ENCODE data around the gene ABCC1.

ABCC1 gene

DNA sequence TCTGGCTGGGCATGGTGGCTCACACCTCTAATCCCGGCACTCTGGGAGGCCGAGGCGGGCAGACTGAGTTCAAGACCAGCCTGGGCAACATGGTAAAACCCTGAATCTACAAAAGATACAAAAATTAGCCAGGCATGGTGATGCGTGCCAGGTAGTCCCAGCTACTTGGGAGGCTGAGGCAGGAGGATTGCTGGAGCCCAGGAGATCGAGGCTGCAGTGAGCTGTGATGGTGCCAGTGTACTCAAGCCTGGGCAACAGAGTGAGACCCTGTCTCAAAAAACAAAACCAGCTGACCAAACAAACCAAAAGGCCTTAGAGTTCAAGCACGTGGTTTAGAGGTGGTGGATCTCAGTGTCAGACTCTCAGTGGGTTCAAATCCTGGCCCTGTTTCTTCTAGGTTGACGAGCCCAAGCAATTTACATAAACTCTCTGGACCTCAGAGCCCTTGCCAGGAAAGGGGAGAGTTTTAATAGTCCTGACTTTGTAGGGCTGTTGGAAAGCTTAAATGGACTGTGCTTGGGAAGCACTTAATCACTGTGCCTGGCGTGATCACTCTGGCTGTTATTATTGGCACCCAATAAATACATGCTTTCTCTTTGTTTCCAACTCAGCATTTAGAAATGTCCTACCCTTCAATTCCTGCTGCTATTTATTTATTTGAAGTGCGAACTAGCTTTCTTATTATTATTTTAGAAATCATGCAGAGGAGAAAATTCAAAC, 44.7 kb downstream of the ABCC1 start:
- no peak for DNase-seq (ENCODE audit: low read depth)

DNA sequence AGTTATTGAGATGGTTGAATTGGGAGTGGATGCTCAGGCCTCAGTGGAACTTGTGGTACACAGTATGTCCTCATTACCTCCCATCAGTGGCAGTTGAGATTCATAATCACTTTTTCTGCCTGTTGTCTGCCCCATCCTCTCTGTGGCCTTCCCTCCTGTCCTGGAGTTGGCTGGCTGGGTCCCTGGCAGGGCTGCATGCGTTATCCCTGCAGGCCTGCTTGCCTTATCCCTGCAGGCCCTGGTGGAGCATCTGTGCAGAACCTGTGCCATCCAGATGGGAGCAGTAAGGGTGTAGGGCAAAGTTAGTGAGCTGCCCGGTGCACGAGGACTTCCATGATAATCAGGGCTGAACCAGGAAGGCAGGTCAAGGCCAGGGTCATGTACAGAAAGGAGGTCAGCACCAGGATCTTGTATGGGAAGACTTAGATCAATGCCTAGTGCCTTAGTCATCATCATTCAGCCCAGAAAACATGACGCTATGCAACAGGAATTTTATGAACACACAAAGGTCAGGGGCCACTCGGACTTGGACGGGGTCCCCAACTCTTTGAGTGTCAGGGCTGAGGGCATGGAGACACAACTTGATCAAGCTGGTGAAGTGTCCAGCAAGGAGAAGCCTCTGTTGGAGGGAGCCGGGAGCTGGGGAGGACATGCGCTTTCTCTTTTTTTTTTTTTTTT, 47.2 kb downstream of the ABCC1 start:
- no peak for DNase-seq (ENCODE audit: low read depth)

DNA sequence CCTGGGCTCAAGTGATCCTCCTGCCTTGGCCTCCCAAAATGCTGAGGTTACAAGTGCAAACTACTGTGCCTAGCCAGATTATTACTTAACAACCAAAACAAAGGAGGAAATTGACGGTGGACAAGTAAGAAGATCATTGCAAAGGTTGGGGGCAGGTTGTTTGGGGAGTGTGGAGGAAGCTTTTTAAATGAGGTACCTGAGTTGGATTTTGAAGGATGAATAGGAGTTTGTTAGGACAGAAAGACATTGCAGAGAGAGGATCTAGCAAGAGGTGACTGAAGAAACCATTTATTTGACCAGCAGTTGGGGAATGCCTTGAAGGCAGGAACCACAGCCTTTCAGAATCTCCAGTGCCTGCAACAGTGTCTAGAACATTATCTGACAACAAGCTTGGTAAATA, 51.3 kb downstream of the ABCC1 start:
- DNase-seq (ENCODE audit: low read depth) = no peak

DNA sequence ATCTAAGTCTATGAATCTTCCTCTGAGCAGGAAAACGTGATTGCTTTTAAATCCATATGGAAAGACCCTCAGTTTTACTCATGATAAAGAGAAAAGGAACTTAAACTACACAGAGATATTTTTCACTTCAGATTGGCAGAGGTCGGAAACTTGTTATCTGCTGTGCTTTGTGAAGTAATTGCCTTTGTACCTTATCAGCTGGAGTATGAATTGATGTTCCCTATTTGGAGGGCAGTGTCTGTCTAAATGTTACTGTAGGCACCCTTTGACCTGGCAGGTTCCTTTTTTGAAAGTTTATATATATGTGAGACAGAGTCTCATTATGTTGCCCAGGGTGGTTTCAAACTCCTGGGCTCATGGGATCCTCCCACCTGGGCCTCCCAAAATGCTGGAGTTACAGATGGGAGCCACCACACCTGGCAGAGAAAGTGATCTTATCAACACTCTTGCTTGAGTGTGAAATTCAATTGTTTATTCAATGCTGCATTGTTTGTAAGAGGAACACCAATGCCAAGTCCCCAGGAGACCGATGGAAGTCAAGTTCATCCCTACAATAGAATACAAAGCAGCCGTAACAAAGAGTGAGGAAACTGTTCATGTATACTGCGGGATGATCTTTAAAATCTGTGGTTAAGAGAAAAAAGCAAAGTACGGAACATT, 52.3 kb downstream of the ABCC1 start:
- no peak for DNase-seq (ENCODE audit: low read depth)

DNA sequence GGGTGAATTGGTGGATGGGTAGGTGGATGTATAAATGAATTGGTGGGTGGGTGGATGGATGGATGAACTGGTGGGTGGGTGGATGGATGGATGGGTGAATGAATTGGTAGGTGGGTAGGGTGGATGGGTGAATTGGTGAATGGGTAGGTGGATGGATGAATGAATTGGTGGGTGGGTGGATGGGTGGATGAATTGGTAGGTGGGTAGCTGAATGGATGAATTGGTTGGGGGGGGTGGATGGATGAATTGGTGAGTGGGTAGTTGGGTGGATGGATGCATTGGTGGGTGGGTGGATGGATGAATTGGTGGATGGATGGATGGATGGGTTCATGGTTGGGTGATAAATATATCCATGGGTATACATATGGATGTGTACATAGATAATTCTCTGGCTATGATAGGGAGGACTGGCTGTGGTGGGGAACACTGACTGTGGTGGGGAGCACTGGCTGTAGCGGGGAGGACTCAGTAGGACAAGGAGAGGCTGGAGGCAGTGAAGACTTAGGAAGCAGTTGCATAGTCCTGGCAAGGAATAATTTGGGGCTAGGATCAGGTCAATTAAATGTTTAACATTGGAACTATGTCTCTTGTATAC, 54.4 kb downstream of the ABCC1 start:
- no peak for DNase-seq (ENCODE audit: low read depth)

DNA sequence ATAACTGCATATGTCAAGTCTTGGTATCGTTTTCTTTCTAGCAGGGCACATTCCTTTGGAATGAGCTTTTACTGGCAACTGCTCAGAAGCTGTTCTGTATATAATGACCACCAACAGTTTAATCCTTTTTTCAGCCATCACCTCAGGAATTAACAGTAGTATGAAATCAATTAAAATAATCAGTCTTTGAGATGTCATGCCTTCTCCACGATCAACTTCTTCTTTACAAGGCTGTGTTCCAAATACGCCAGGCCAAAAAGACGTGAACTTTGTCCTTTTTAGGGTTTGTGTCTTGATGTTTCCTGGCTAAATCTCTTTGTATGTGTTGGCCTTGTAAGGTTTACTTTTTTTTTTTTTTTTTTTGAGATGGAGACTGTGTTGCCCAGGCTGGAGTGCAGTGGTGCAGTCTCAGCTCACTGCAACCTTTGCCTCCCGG, 54.9 kb downstream of the ABCC1 start:
- no peak for DNase-seq (ENCODE audit: low read depth)

DNA sequence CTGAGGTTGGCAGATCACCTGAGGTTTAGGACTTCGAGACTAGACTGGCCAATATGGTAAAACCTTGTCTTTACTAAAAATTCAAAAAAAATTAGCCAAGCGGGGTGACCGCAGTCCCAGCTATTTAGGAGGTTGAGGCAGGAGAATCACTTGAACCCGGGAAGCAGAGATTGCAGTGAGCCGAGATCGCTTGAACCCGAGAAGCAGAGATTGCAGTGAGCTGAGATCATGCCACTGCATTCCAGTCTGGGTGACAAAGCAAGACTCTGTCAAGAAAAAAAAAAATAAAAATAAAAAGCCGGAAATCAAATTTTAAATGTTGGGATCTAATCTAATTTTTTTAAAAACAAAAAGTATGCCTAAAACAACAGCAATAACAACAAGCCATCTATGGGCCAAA, 56.3 kb downstream of the ABCC1 start:
- DNase-seq (ENCODE audit: low read depth) = no peak

DNA sequence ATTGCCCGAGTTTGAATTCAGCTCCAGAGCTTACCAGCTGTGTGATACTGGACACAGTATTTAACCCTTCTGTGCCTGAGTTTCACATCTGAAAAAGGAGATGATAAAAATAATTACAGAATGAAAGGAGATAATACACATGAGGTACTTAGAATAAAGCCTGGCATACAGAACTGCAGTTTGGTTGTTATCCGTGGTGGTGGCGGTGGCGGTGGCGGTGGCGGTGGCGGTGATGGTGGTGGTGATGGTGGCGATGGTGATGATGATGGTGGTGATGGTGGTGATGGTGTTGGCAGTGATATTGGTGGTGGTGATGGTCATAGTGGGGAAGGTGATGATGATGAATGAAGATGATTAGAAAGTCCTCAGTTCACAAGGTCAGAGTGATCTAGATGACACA, 57.2 kb downstream of the ABCC1 start:
- DNase-seq (ENCODE audit: low read depth) = no peak

DNA sequence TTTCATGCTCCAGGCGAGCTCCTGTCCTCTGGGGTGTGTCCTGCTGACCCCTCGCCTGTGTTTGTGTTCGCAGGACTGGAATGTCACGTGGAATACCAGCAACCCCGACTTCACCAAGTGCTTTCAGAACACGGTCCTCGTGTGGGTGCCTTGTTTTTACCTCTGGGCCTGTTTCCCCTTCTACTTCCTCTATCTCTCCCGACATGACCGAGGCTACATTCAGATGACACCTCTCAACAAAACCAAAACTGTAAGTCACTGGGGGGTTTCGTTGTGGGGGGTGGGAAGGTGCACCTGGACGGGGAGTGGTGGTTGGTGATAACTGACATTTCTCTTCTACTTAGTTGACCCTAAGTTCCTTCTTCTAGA, 58.3 kb downstream of the ABCC1 start:
- DNase-seq (ENCODE audit: low read depth) = no peak

DNA sequence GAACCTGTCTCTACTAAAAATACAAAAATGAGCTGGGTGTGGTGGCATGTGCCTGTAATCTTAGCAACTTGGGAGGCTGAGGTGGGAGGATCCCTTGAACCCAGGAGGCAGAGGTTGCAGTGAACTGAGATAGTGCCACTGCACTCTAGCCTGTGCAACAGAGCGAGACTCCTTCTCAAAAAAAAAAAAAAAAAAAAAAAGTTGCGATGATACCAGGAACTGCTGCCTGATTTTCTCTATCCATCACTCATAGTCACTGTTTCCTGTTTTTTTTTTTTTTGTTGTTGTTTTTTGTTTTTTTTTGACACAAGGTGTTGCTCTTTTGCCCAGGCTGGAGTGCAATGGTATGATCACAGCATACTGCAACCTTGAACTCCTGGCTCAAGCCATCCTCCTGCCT, 59.2 kb downstream of the ABCC1 start:
- DNase-seq (ENCODE audit: low read depth) = no peak

DNA sequence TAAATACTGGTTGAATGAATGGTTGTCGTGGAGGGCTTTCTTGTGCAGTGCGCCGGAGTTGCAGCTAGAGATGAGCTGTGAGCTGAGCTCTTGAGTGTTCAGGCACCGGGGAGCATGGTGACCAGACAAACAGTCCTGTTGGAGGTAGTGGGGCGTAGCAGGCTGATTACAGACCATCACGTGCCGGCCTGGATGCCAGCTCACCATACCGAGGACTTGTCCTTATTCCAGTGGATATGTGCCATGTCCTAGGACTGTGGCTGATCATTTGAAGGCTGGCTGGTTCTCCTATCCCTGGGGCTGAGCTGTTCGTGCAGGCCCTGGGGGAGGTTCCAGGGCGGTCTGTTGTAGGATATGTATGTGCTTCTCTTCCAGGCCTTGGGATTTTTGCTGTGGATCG, 60.0 kb downstream of the ABCC1 start:
- DNase-seq (ENCODE audit: low read depth) = no peak

DNA sequence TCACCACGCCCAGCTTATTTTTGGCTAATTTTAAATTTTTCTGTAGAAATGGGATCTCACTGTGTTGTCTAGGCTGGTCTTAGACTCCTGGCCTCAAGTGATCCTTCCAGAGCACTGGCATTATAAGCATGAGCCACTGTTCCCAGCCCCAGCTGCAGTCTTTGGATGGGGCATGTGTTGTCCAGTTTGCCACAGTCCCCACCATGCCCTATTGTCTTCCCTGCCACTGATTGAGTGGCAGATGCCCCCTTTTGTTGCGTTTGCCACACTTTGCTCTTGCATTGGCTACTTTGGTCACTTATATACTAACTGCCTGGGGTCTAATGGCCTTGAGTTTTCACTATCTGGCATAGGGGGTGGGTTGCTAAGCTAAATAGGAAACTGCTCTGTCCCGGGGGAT, 60.8 kb downstream of the ABCC1 start:
- DNase-seq (ENCODE audit: low read depth) = no peak

DNA sequence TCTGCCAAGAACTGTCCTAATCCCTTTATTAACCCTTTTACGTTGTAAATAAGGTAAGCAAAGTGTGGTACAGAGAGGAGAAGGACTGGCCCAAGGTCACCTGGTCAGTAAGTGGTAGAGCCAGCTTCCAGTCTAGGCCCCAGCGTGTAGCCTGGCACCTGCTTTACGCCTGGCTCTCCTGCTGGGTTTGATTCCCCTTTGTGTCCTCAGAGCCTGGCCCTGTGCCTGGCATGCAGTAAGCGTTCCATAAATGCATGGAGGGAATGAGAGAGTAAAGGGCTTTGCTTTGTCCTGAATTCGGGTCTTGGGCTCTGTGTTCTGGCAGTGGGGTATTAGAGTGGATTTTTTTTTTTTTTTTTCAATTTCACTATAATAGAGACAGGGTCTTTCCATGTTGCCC, 62.7 kb downstream of the ABCC1 start:
- no peak for DNase-seq (ENCODE audit: low read depth)

DNA sequence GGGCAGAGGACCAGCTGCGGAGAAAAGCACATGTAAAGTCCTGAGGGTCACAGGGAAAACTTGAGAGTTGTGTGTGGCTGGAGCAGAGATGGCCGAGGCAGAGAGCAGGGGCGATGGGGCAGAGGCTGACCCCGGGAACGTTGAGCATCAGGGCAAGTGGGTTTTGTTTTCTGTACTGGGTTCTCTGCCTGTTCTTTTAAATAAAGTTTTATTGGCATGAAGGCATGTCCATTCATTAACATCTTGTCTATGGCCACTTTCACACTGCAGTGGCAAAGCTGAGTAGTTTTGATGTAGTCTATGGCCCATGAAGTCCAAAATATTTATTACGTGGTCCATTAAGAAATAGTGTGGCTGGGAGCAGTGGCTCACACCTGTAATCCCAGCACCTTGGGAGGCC, 64.4 kb downstream of the ABCC1 start:
- no peak for DNase-seq (ENCODE audit: low read depth)

DNA sequence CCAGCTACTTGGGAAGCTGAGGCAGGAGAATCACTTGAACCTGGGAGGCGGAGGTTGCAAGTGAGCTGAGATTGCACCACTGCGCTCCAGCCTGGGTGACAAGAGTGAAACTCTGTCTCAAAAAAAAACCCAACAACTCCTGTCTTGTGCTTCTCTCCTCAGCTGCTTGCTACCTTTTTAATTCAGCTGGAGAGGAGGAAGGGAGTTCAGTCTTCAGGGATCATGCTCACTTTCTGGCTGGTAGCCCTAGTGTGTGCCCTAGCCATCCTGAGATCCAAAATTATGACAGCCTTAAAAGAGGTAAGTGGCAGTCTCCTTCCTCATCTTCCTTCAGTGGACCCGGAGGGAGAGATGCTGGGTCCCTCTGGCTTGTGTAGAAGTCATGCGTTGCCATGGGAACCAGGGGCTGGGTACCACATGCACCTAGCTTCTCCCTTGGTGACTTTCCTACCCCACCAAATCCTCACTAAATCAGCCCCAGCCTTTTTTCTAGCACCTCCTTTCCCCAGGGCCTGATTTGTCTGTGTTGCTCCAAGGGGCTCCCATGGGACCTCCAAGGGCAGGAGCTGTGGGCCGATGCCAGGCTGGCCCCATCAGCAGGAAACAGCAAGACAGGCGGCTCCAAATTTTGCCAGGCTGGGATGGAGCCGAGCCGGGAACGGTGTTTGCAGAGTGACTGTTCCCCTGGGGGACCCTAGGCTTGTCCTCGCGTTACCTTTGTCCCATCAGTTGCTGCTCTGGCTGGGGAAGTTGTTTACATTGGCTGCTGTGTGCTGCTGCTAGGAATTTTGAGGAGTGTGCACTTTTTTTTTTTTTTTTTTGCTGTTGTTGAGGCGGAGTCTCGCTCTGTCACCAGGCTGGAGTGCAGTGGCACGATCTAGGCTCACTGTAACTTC, 65.2 kb downstream of the ABCC1 start:
- no peak for DNase-seq (ENCODE audit: low read depth)

DNA sequence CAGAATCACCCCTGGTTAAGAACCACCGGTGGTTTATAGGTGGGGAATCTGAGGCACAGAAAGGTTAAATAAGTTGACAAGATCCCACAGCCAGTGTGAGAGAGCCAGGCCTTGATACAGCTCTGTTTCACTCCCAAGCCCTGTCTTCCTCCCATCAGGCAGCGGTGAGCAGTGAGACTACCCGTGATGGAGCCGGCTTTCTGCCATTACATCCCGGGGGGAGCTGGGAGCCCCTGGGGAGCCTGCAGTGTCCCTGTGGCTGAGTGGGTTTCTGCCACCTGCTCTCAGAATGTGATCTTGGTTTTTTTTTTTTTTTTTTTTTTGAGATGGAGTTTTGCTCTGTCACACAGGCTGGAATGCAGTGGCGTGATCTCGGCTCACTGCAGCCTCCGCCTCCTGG, 66.4 kb downstream of the ABCC1 start:
- DNase-seq (ENCODE audit: low read depth) = no peak

DNA sequence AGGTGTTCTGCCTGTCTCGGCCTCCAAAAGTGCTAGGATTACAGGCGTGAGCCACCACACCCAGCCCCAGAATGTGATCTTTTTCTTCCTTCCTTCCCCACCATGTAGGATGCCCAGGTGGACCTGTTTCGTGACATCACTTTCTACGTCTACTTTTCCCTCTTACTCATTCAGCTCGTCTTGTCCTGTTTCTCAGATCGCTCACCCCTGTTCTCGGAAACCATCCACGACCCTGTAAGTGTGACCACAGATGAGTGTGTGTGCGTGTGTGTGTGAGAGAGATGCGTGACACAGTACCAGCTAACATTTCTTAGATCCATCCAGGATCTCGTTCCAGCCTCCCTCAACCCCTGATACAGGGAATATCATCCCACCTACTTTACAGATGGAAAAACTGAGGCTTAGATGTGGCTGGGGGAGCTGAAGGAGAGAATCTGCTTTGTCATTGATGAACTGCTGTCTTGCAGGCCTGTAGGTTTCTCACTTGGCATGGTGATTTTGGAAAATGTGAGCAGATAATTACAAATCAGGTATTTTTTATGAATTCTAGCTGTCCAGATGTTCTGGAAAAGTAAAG, 67.1 kb downstream of the ABCC1 start:
- DNase-seq (ENCODE audit: low read depth) = no peak

DNA sequence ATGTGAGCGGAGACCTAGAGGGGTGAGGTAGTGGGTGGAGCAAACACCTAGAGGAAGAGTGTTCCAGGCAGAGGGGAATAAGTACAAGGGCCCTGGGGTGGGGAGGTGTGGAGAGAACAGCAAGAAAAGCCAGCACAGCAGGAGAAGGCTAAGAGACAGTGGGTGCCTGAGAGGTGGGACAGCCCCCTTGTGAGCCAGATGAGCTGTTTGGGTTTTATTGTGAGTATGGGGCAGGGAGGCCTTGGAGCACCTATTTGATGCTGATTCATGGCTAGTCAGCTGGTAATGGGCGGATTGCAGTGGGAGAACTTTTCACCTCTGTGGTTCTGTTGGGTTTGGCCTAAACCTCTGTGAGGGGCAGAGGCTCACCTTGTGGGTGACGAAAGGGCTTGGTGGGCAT, 68.4 kb downstream of the ABCC1 start:
- DNase-seq (ENCODE audit: low read depth) = no peak

DNA sequence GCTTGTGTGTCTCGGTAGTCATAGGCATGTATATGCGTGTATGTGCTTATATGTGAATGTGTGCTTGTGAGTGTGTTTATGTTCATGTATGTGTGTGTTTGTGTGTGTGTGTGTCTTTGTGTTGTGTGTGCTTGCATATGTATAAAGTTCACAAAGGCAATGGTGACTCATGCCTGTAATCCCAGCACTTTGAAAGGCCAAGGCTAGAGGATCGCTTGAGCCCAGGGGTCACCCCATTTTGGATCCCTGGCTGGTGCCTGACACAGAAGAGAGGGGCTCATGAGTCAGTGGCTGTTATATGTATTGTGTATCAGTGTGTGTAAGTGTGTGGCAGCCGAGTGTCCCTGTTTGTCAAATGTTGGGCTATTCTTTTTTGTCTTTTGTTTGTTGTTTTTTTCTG, 69.3 kb downstream of the ABCC1 start:
- no peak for DNase-seq (ENCODE audit: low read depth)

DNA sequence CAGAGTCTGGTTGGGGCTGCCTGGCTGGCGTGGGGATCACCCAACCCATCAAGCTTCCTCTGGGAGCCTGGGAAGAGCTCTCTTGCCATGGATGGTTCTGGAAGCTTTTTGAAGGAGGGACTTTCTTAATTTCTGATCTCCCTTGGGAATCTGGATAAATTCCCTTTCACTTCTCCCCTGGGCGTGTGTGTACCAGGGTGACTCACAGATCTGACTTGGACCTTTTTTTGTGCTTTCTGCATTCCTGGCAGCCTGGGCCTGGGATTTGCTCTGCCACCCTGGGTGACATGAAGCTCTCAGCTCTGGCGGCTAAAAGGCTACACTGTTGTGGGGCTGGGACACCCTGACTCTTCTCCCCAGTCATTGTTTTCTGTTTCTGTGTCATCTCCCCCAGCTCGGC, 70.1 kb downstream of the ABCC1 start:
- DNase-seq (ENCODE audit: low read depth) = no peak

DNA sequence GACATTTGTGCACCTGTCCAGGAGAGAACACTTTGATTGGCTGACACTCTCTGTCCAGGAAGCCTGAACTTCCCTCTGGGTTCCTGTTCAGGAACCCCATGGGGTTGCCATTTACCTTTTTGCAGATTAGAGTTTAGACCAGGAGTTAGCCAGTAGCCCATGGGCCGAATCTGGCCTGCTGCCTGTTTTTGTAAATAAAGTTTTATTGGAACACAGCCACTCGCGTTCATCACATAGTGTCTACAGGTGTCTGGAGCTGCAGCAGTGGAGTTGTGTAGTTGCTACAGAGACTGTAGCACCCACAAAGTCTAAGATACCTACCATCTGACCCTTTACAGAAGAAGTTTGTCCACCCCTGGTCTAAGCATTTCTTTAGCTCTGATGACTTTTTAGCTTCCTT, 70.9 kb downstream of the ABCC1 start:
- no peak for DNase-seq (ENCODE audit: low read depth)

DNA sequence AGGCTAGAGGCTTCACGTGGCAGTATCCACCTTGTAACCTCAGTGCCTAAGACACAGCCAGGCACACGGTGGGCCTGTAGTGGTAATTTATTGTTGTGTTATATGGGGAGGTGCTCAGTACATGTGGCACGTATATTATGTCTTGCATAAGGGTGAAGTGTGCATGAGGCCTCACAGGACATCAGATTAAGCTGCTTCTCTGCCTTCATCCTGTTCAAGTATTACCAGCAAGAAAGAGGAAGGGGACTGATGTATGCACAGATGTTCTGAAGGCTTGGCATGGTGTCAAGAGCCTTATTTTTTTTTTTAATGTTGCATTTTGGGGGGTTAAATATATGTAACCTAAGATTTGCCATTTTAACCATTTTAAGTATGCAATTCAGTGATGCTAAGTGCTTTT, 71.6 kb downstream of the ABCC1 start:
- no peak for DNase-seq (ENCODE audit: low read depth)
